ENCODE results near the gene KEAP1. TPM values are rescaled to one million over a fixed set of nuclear protein-coding genes. Genes with fewer than 3 reads are reported as not detected.

The KEAP1 gene
- total RNA-seq, 1 donor from 2014 or later = 53.5 TPM

DNA sequence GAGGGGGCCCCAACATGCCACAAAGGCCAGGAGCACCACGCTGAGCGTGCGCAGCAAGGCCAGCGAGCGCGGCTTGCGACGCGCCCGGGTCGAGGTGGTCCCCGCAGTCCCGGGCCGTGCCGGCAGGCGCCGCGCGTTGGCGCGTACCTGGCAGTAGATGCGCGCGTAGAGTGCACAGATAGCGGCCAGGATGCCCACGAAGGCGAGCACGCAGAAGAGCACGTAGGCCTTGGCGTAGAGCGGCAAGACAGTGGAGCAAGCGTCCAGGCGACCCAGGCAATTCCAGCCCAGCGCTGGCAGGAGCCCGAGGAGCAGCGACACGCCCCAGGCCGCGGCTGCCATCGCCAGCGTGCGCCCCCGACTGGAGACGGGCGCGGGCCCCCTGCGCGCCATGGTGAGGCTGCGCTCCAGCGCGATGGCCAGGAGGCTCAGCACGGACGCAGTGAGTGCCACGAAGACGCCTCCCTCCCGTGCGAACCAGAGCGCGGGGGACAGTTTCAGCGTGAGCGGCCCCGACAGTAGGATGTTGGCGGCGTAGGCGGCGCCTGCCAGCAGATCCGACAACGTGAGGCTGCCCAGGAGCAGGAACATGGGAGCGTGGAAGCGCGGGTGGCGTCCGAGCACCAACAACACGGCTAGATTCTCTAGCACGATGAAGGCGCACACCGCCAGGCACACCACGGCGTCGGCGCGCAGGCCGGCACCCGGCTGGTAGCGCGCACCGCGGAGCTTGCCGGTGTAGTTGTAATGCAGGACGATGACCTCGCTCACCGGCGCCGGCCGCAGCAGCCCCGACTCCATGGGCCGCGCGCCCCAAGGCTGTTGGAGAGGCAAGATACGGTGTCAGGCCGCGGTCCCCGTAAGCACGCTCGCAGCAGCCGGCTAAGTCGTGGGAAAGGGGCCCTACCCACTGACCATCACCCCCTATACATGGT lies 11.3 kb upstream of the KEAP1 start:
- intact Hi-C loops (cut with DNase I) = no loop called here
- DNase-seq (ENCODE audit: extremely low spot score in 2 of 2) = no peak
- peaks cover 5% of the 10 kb centered on the region for H3K27me3 ChIP-seq
- H3K4me3 ChIP-seq = peak overlapping the region in 1 of 2 donors; percentile 16
- no peaks in the 10 kb centered on the region for H3K9me3 ChIP-seq
- no peaks in the 10 kb centered on the region for H3K36me3 ChIP-seq
- peaks cover 42% of the 10 kb centered on the region for H3K4me1 ChIP-seq
- TF ChIP-seq POLR2AphosphoS5 (IDR thresholded peaks at IDR 0.05; ENCODE audit: insufficient read depth in 1 of 2, low read depth in 1 of 2) = no peak
- TF ChIP-seq, protein P1, sequence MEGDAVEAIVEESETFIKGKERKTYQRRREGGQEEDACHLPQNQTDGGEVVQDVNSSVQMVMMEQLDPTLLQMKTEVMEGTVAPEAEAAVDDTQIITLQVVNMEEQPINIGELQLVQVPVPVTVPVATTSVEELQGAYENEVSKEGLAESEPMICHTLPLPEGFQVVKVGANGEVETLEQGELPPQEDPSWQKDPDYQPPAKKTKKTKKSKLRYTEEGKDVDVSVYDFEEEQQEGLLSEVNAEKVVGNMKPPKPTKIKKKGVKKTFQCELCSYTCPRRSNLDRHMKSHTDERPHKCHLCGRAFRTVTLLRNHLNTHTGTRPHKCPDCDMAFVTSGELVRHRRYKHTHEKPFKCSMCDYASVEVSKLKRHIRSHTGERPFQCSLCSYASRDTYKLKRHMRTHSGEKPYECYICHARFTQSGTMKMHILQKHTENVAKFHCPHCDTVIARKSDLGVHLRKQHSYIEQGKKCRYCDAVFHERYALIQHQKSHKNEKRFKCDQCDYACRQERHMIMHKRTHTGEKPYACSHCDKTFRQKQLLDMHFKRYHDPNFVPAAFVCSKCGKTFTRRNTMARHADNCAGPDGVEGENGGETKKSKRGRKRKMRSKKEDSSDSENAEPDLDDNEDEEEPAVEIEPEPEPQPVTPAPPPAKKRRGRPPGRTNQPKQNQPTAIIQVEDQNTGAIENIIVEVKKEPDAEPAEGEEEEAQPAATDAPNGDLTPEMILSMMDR (IDR thresholded peaks at IDR 0.05) = no peak
- no peak overlapping the region for H3K27ac ChIP-seq

- H3K27ac ChIP-seq = no peak overlapping the region
- no peak overlapping the region for H3K4me3 ChIP-seq
- H3K36me3 ChIP-seq = no peaks in the 10 kb centered on the region
- peaks cover 31% of the 10 kb centered on the region for H3K4me1 ChIP-seq
- peaks cover 5% of the 10 kb centered on the region for H3K27me3 ChIP-seq
- TF ChIP-seq POLR2AphosphoS5 (IDR thresholded peaks at IDR 0.05; ENCODE audit: insufficient read depth in 1 of 2, low read depth in 1 of 2) (no peak), POLR2A (IDR thresholded peaks at IDR 0.05) (no peak)
- TF ChIP-seq, protein P1 (IDR thresholded peaks at IDR 0.05) = no peak
- no peaks in the 10 kb centered on the region for H3K9me3 ChIP-seq
- DNase-seq (ENCODE audit: extremely low spot score in 2 of 2) = no peak
- intact Hi-C loops (cut with DNase I) = no loop called here
Observed at GRCh38 chr19:10513223-10513622, 10.1 kb upstream of the KEAP1 start.

DNA sequence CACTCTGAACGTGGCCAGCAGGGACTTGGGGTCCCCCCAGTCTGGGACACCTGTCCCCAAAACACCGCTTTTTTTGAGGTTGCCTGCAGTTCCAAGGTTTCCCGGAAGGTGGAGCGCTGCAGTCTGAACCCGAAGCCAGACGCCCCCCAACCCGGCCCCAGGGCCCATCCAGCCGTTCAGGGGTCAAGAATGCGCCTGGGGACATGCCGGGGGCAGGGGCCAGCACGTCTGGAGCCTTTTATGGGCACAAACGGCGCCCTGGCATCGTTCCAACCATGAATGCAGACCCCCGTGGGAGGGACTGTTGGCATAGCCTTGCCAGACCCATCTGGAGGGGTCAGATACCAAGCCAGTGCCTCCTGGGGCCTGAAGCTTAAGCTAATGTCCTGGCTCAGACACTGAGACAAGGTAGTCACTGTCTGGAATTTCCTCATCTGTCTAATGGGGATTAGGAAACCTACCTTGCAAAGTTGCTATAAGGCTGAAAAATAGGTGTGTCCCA lies 7.2 kb upstream of the KEAP1 start:
- H3K4me3 ChIP-seq = no peak overlapping the region
- peaks cover 17% of the 10 kb centered on the region for H3K4me1 ChIP-seq
- no peaks in the 10 kb centered on the region for H3K36me3 ChIP-seq
- no peak overlapping the region for H3K27ac ChIP-seq
- H3K27me3 ChIP-seq = no peaks in the 10 kb centered on the region
- intact Hi-C loops (cut with DNase I) = no loop called here
- H3K9me3 ChIP-seq = no peaks in the 10 kb centered on the region
- DNase-seq (ENCODE audit: extremely low spot score in 2 of 2) = no peak
- TF ChIP-seq, protein P1 (IDR thresholded peaks at IDR 0.05) = peak in 1 of 3 experiments; percentile 32
- TF ChIP-seq POLR2A (IDR thresholded peaks at IDR 0.05) (no peak), POLR2AphosphoS5 (IDR thresholded peaks at IDR 0.05; ENCODE audit: insufficient read depth in 1 of 2, low read depth in 1 of 2) (peak in 1 of 2 donors; percentile 68)

- no peak overlapping the region for H3K4me3 ChIP-seq
- DNase-seq (ENCODE audit: extremely low spot score in 2 of 2) = no peak
- H3K36me3 ChIP-seq = no peaks in the 10 kb centered on the region
- no peak for TF ChIP-seq POLR2A (IDR thresholded peaks at IDR 0.05)
- TF ChIP-seq, protein P1 (IDR thresholded peaks at IDR 0.05) = no peak
- TF ChIP-seq POLR2AphosphoS5 (IDR thresholded peaks at IDR 0.05; ENCODE audit: insufficient read depth in 1 of 2, low read depth in 1 of 2) = no peak
- intact Hi-C loops (cut with DNase I) = no loop called here
- H3K4me1 ChIP-seq = peaks cover 8% of the 10 kb centered on the region
- H3K27me3 ChIP-seq = no peaks in the 10 kb centered on the region
- no peaks in the 10 kb centered on the region for H3K9me3 ChIP-seq
- H3K27ac ChIP-seq = no peak overlapping the region
Observed at GRCh38 chr19:10508707-10509106, 5.6 kb upstream of the KEAP1 start.

DNA sequence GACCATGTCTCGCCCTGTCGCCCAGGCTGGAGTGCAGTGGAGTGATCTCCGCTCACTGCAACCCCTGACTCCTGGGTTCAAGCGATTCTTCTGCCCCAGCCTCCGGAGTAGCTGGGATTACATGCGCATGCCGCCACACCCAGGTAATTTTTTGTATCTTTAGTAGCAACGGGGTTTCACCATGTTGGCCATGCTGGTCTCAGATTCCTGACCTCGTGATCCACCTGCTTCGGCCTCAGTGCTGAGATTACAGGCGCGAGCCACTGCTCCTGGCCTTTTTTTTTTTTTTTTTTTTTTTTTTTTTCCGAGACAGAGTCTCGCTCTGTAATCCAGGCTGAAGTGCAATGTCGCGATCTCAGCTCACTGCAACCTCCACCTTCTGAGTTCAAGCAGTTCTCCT lies 4.9 kb upstream of the KEAP1 start:
- Histone ChIP-seq H3K27ac (no peak overlapping the region), H3K4me1 (peaks cover 8% of the 10 kb centered on the region), H3K27me3 (no peaks in the 10 kb centered on the region), H3K4me3 (no peak overlapping the region), H3K36me3 (no peaks in the 10 kb centered on the region), H3K9me3 (no peaks in the 10 kb centered on the region)
- DNase-seq (ENCODE audit: extremely low spot score in 2 of 2) = no peak
- no peak for TF ChIP-seq POLR2A (IDR thresholded peaks at IDR 0.05)
- no peak for TF ChIP-seq POLR2AphosphoS5 (IDR thresholded peaks at IDR 0.05; ENCODE audit: insufficient read depth in 1 of 2, low read depth in 1 of 2)
- TF ChIP-seq, protein P1 (IDR thresholded peaks at IDR 0.05) = no peak
- intact Hi-C loops (cut with DNase I) = no loop called here

Data from vagina (tissue), 2 donors.